ENCODE data around the gene SLC23A2.

The SLC23A2 gene

GRCh38 chr20:5001174-5002076 lies at the start of gene SLC23A2:
SLC23A2 (minus strand) TSS chr20:5001510; CDS start chr20:4932562, 68,948 bp downstream.
- H3K9me3 ChIP-seq (ENCODE audit: low read depth, low read length), result no peaks in the 10 kb centered on the region
- no peak within 1 kb of the TSS for H3K27ac ChIP-seq
- TF ChIP-seq EZH2 (IDR thresholded peaks at IDR 0.05) (no peak), FOXP2 (optimal IDR thresholded peaks at IDR 0.05; ENCODE audit: control extremely low read depth, extremely low read length, insufficient read depth) (no peak), POLR2AphosphoS5 (IDR thresholded peaks at IDR 0.05; ENCODE audit: borderline replicate concordance, low read depth, low read length) (no peak)
- H3K4me3 ChIP-seq, result peak within 1 kb of the TSS; percentile 84
- DNase-seq (ENCODE audit: low read depth, low spot score), result no peak
- no peaks in the 10 kb centered on the region for H3K36me3 ChIP-seq (ENCODE audit: insufficient read depth, low read length)
- peak within 1 kb of the TSS; percentile 54 for H3K9ac ChIP-seq (ENCODE audit: insufficient read length)

GRCh38 chr20:5046656-5047339 lies 45.5 kb upstream of the SLC23A2 start:
- TF ChIP-seq EZH2 (IDR thresholded peaks at IDR 0.05) (no peak), POLR2AphosphoS5 (IDR thresholded peaks at IDR 0.05; ENCODE audit: borderline replicate concordance, low read depth, low read length) (no peak), FOXP2 (optimal IDR thresholded peaks at IDR 0.05; ENCODE audit: control extremely low read depth, extremely low read length, insufficient read depth) (no peak)
- no peak overlapping the region for H3K4me3 ChIP-seq
- no peaks in the 10 kb centered on the region for H3K36me3 ChIP-seq (ENCODE audit: insufficient read depth, low read length)
- no peak overlapping the region for H3K9ac ChIP-seq (ENCODE audit: insufficient read length)
- no peaks in the 10 kb centered on the region for H3K9me3 ChIP-seq (ENCODE audit: low read depth, low read length)
- peak overlapping the region; percentile 25; the same call in 1 of the 2 replicates for H3K27ac ChIP-seq
- DNase-seq (ENCODE audit: low read depth, low spot score), result no peak

GRCh38 chr20:5045906-5046305 lies 44.6 kb upstream of the SLC23A2 start:
- Histone ChIP-seq H3K9ac (ENCODE audit: insufficient read length) (no peak overlapping the region), H3K9me3 (ENCODE audit: low read depth, low read length) (no peaks in the 10 kb centered on the region), H3K4me3 (no peak overlapping the region), H3K36me3 (ENCODE audit: insufficient read depth, low read length) (no peaks in the 10 kb centered on the region), H3K27ac (0 out of 2 replicates have a peak overlapping the region, but pooled peaks have one; percentile 0)
- DNase-seq (ENCODE audit: low read depth, low spot score), result no peak
- TF ChIP-seq FOXP2 (optimal IDR thresholded peaks at IDR 0.05; ENCODE audit: control extremely low read depth, extremely low read length, insufficient read depth) (no peak), EZH2 (IDR thresholded peaks at IDR 0.05) (no peak), POLR2AphosphoS5 (IDR thresholded peaks at IDR 0.05; ENCODE audit: borderline replicate concordance, low read depth, low read length) (no peak)

GRCh38 chr20:5044075-5044620 lies 42.8 kb upstream of the SLC23A2 start:
- H3K9ac ChIP-seq (ENCODE audit: insufficient read length), result no peak overlapping the region
- H3K27ac ChIP-seq, result no peak overlapping the region
- no peak for TF ChIP-seq POLR2AphosphoS5 (IDR thresholded peaks at IDR 0.05; ENCODE audit: borderline replicate concordance, low read depth, low read length)
- no peak for TF ChIP-seq FOXP2 (optimal IDR thresholded peaks at IDR 0.05; ENCODE audit: control extremely low read depth, extremely low read length, insufficient read depth)
- no peak for TF ChIP-seq EZH2 (IDR thresholded peaks at IDR 0.05)
- DNase-seq (ENCODE audit: low read depth, low spot score), result no peak
- no peaks in the 10 kb centered on the region for H3K9me3 ChIP-seq (ENCODE audit: low read depth, low read length)
- no peak overlapping the region for H3K4me3 ChIP-seq
- no peaks in the 10 kb centered on the region for H3K36me3 ChIP-seq (ENCODE audit: insufficient read depth, low read length)

GRCh38 chr20:5041433-5041832 lies 40.1 kb upstream of the SLC23A2 start:
- TF ChIP-seq EZH2 (IDR thresholded peaks at IDR 0.05) (no peak), FOXP2 (optimal IDR thresholded peaks at IDR 0.05; ENCODE audit: control extremely low read depth, extremely low read length, insufficient read depth) (peak; percentile 49), POLR2AphosphoS5 (IDR thresholded peaks at IDR 0.05; ENCODE audit: borderline replicate concordance, low read depth, low read length) (peak; percentile 32; the same call in 1 of the 2 replicates)
- H3K4me3 ChIP-seq, result peak overlapping the region; percentile 63
- DNase-seq (ENCODE audit: low read depth, low spot score), result peak; percentile 99
- no peaks in the 10 kb centered on the region for H3K36me3 ChIP-seq (ENCODE audit: insufficient read depth, low read length)
- H3K9ac ChIP-seq (ENCODE audit: insufficient read length), result no peak overlapping the region
- H3K27ac ChIP-seq, result peak overlapping the region; percentile 93
- H3K9me3 ChIP-seq (ENCODE audit: low read depth, low read length), result no peaks in the 10 kb centered on the region

- Histone ChIP-seq H3K9ac (ENCODE audit: insufficient read length) (no peak overlapping the region), H3K36me3 (ENCODE audit: insufficient read depth, low read length) (no peaks in the 10 kb centered on the region), H3K4me3 (no peak overlapping the region), H3K27ac (no peak overlapping the region), H3K9me3 (ENCODE audit: low read depth, low read length) (no peaks in the 10 kb centered on the region)
- no peak for DNase-seq (ENCODE audit: low read depth, low spot score)
- TF ChIP-seq POLR2AphosphoS5 (IDR thresholded peaks at IDR 0.05; ENCODE audit: borderline replicate concordance, low read depth, low read length) (no peak), FOXP2 (optimal IDR thresholded peaks at IDR 0.05; ENCODE audit: control extremely low read depth, extremely low read length, insufficient read depth) (no peak), EZH2 (IDR thresholded peaks at IDR 0.05) (no peak)
Observed at GRCh38 chr20:5040345-5040744, 39.0 kb upstream of the SLC23A2 start.

- Histone ChIP-seq H3K4me3 (no peak overlapping the region), H3K27ac (no peak overlapping the region), H3K9me3 (ENCODE audit: low read depth, low read length) (no peaks in the 10 kb centered on the region), H3K9ac (ENCODE audit: insufficient read length) (no peak overlapping the region), H3K36me3 (ENCODE audit: insufficient read depth, low read length) (no peaks in the 10 kb centered on the region)
- TF ChIP-seq EZH2 (IDR thresholded peaks at IDR 0.05) (no peak), POLR2AphosphoS5 (IDR thresholded peaks at IDR 0.05; ENCODE audit: borderline replicate concordance, low read depth, low read length) (no peak), FOXP2 (optimal IDR thresholded peaks at IDR 0.05; ENCODE audit: control extremely low read depth, extremely low read length, insufficient read depth) (no peak)
- no peak for DNase-seq (ENCODE audit: low read depth, low spot score)
Observed at GRCh38 chr20:5039889-5040288, 38.6 kb upstream of the SLC23A2 start.

GRCh38 chr20:5039255-5039657 lies 37.9 kb upstream of the SLC23A2 start:
- Histone ChIP-seq H3K9ac (ENCODE audit: insufficient read length) (no peak overlapping the region), H3K4me3 (no peak overlapping the region), H3K27ac (no peak overlapping the region), H3K36me3 (ENCODE audit: insufficient read depth, low read length) (no peaks in the 10 kb centered on the region), H3K9me3 (ENCODE audit: low read depth, low read length) (no peaks in the 10 kb centered on the region)
- TF ChIP-seq EZH2 (IDR thresholded peaks at IDR 0.05), result no peak
- no peak for TF ChIP-seq FOXP2 (optimal IDR thresholded peaks at IDR 0.05; ENCODE audit: control extremely low read depth, extremely low read length, insufficient read depth)
- TF ChIP-seq POLR2AphosphoS5 (IDR thresholded peaks at IDR 0.05; ENCODE audit: borderline replicate concordance, low read depth, low read length), result no peak
- no peak for DNase-seq (ENCODE audit: low read depth, low spot score)

All from SK-N-MC (cell line).